NCI-H1105 (cell line): Measurements from ENCODE around the gene ULK3.
A peak's percentile ranks its signal among the peaks of the same experiment; 100 is the strongest.

Experiments used
- DNase-seq: peaks from one replicate; lab custom pipeline; 2025; lab: John Stamatoyannopoulos, UW

ULK3 gene

DNA sequence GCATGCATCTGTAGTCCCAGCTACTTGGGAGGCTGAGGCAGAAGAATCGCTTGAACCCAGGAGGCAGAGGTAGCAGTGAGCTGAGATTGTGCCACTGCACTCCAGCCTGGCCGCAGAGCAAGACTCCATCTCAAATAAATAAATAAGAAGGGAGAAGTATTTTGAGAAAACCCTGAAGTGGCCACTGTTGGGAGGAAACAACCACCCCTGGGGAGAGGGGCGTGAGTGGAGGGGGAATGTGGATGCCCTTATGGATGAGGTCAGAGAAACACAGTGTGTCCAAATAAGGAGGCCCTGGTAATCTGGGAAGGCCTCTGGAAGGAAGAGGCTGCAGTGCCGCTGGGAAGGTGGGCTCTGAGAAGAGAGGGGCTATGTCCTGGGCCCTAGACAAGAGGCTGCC, 20.7 kb downstream of the ULK3 start:
- no peak for DNase-seq

DNA sequence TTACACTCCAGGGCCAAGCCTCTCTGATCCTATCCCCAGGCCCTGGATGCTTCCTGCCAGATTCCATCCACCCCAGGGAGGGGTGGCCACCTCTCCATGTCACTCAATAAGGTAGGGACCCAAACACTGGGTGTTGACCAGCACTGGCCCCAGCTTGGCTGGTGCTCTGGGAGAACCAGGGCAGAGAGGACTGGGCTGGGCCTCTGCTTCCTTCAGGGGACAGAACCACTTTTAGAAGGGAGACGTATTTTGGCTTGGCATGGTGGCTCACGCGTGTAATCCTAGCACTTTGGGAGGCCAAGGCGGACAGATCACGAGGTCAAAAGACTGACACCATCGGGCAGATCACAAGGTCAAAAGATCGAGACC, 21.2 kb downstream of the ULK3 start:
- DNase-seq, result no peak

DNA sequence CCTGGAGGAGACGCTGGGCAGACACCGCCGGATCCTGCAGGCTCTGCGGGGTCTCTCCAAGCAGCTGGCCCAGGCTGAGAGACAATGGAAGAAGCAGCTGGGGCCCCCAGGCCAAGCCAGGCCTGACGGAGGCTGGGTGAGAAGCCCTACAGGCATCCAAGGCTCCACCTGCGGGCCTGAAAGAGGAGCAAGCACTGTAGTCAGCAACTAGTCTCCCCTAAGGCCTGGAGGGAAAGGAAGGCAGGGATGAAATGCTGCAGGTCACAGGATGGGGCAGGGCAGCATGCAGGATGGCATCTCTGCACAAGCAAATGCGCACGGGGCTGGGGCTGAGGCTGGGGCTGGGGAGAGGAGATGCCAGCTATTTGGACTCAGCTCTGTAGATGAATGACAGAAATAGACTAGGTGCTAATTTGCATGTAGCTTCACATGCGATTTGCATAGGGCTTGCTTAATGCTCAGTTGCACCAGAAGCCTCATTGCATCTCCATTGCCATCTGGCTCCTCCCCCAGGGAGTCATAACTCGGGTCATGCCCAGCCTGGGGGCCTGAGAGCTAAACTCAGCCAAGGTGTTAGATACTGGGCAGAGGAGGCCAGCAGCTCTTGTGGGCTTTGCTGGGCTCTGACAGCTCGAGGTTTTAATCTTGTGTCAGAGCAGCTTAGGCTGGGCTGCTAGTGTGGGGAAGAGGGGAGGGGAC, 21.7 kb downstream of the ULK3 start:
- no peak for DNase-seq

DNA sequence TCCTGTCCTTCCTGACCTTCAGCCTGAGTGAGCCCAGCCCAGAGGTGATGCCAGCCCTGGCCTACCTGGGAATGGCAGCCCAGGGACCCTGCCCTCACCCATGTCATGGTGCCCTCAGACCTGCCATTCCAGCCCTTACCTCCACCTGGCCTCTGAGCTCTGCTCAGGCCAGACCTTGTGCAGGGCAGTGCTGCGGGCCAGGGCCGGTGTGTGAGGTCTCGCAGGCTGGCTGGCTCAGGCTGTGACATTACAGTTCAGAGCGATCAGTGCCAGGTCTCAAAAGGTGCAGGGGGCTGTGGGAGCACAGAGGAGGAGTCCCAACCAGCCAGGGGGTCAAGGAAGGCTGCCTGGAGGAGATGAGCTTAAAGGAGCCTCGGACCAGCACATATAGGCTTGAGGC, 22.9 kb downstream of the ULK3 start:
- no peak for DNase-seq

DNA sequence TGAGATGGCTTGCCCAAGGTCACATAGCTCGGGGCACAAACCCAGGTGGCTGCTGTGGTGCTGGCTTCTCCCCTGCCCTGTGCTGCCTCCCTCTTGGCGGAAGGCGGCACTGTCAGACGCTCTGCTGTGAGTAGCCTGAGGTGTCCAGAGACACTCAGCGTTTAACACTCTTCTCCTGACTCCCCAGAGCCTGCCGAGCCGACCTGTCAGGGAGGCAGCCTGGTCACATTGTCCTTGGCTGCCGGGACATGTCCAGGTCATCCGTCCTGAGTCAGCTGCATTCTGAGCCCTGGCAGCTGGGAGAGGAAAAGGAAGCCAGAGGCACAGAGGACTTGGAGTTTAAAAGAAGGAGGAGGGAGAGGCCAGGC, 25.6 kb downstream of the ULK3 start:
- no peak for DNase-seq

DNA sequence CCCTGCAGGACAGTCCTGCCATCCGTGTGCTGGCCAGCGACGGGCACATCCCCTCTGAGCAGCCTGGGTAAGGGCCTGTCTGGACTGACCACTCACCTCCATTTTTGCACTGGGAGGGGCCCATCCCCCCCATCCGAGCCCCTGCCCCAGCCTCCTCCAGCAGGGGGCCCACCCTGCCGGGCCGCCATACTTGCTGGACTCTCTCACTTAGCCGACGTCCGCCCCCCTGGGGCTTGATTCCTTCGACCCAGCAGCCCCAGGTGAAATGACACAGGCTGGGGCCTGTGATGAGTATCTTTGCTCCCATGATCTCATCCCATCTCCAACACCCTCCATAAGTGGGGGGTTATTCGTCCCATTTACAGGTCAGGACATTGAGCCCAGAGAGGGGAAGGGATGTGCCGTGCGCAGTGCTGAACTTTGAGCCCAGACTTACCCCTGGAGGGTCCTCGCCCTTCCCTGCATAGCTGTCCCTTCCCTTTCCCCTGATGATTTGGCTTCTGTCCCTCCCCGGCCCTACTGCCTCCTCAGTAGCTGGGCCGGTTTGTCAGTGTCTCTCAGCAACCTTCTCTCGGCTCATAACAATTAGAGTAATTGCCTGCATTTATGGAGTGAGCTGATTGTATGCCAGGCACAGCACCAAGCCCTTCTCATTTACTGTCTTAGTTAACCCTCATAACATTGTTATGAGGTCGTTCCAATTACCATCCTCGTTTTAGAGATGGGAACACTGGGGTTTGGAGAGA, 26.2 kb downstream of the ULK3 start:
- no peak for DNase-seq

DNA sequence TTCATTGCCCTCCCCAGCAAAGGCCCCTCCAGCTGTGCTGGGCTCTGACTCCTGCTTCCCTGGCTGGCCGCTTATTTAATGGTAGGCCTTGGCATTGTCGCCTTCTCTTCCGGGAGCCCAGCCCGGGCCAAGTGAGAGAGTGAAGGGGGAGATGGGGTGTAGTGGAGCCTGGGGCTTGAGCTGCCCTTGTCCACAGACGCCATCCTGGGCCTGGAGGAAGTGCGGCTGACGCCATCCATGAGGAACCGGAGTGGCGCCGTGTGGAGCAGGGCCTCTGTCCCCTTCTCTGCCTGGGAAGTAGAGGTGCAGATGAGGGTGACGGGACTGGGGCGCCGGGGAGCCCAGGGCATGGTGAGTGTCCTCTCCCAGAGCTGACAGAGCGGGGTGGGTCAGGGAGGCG, 27.0 kb downstream of the ULK3 start:
- DNase-seq, result no peak

DNA sequence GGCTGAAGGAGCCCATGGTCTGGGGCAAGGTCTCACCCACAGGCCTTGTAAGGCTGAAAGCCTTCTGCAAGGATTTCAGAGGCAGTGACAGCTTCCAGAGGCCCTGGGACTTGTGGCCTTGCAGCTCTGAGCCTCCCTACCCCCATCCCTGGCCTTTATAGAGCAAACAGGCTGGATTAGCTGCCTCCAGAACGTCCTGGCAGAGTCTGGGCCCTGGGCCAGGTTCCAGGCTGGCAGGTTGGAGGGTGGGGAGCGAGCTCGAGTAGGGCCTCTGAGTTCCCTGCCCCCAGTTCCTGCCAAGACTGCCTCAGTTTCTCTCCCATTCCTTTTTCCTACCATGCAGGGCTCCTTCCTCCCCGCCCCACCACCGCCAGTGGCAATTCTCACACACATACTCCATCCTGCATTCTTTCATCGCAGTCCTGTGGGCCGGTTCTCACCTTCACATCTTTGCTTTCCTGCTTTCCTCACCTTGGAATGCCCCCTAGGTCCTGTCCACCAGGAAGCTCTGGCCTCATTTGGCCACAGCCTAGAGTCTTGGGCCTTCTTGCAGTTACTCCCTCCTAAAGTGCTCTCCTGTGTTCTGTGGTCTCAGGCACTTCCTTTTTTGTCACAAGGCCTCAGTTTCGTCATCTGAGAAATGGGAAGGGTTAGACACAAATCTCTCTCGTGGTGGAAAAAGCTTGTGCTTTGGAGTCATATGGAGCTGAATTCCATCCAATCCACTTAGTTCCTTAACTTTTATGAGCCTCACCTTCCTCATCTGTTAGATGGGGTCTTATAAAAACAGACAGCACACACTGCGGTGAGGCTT, 27.6 kb downstream of the ULK3 start:
- no peak for DNase-seq

DNA sequence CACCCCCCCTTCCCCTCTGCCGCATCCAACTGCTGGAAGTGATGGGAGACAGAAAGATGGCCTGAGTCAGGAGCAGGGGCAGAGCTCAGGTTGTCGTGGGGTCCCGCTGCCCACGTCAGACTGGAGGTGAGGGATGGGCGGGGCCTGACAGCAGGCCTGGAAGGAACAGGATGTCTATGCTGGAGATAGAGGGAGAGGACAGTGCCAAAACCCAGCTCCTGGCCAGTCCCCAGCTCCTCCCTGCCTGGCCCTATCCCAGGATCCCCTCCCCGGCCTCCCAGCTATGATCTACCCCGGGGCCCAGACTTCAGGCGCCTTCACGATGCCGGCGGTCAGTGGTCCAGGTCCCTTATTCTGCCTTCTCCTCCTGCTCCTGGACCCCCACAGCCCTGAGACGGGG, 30.4 kb downstream of the ULK3 start, which contains the start of gene LMAN1L:
Gene LMAN1L, plus strand, starts transcription at position 303 of the 400 bp plus-strand sequence. Its CDS starts 20 bp downstream, at position 323.
- DNase-seq, result no peak

DNA sequence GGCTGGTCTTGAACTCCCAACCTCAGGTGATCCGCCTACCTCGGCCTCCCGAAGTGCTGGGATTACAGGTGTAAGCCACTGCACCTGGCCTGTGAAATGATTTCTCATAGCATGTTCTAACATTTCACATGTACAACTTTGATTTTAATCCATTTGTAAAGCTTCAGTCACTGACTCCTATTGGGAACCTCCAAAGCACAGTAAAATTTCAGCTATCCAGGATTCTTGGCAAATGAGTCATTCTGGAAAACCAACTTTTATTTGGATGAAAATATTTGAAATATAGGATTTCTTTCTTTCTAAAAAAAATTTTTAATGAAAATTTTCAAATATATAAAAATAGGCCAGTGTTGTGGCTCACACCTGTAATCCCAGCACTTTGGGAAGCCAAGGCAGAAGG, 33.0 kb downstream of the ULK3 start:
- DNase-seq, result no peak

DNA sequence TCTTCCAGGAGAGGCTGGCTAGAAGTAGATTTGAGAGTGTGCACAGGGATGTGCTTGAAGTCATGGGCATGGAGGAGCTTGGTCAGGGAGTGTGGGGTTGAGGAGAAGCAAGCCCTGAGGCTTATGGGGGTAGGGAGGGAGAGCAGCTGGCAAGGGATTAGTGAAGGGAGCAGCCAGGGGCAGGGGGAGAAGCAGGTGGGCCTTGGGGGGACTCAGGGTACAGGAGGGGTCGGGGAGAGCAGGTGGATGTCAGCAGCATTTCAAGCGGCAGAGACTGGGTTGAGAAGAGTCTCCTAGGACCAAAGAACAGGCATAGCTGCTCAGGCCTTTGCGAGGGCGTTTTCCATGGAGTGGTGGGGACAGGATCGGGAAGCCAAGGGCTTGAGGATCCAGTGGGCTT, 33.7 kb downstream of the ULK3 start:
- DNase-seq, result no peak

DNA sequence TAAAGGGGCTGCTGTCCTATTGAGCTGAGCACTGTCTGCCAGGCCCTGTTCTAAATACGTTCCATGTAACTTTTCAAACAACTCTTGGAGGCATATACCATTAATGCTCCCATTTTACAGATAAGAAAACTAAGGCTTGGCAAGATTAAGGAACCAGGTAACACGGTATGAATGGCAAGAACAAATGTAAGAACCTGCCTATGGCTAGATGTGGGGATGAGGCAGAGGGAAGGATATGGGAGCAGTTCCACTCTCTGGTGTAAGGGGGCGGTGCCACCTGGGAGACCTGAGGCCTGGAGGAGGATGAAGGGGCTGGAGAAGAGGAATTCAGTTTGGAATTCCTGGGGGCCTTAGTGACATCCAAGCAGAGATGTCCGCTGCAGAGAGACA, 34.1 kb downstream of the ULK3 start:
- DNase-seq, result no peak

DNA sequence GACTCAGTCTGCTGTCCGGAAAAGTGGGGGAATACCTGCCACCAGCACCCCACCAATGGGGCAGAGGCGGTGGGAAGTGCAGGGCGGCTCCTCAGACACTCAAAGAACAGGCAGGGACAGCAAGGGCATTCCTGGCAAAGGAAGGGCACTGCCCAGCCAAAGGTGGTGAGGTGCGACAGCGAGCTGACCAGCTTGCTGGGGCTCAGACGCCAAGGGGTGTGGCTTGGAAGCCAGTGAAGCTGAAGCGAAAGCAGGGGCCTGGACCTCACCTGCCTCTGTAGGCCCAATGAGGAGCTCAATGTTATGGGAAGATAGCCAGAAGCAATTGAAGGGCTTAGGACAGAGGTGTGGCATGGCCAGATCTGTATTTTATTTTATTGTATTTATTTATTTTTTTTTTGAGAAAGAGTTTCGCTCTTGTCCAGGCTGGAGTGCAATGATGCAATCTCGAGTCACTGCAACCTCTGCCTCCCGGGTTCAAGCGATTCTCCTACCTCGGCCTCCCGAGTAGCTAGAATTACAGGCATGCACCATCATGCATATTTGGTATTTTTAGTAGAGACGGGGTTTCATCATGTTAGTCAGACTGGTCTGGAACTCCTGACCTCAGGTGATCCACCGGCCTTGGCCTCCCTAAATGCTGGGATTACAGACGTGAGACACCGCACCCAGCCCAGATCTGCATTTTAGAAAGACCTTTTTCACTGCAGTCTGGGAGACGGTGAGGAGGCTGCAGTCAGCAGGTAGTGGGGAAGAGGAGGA, 34.7 kb downstream of the ULK3 start:
- no peak for DNase-seq

DNA sequence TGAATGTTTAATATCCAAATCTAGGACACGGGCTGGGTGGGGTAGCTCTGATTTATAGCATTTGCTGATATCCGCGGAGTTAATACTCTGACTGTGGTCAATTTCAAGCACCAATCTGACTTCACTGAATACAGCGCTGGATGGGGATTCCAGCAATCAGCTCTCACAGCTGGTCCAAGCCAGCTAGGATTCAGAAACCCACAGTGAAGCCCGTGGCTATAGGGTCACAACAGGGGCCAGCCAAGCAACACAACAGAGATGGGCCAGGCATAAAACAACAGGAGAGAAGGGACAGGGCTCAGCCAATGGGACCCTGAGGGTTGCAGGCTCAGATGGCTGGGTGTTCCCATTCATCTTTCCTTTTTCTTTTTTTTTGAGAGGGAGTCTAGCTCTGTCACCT, 35.7 kb downstream of the ULK3 start:
- no peak for DNase-seq

DNA sequence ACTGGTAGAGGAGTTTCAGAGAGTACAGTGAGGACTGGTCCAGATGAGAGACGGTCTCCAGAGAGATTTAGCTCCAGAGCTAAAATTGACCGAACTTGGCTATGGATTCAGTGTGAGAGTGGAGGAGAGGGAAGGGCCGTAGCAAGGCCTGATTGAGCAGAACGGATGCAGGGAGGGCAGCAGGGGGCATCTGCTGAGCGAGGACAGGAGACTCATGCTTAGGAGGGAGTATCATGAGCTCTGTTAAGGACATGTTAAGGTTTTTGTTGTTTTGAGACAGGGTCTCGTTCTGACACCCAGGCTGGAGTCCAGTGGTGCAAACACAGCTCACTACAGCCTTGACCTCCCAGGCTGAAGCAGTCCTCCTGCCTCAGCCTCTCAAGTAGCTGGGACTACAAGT, 38.0 kb downstream of the ULK3 start:
- DNase-seq, result no peak

DNA sequence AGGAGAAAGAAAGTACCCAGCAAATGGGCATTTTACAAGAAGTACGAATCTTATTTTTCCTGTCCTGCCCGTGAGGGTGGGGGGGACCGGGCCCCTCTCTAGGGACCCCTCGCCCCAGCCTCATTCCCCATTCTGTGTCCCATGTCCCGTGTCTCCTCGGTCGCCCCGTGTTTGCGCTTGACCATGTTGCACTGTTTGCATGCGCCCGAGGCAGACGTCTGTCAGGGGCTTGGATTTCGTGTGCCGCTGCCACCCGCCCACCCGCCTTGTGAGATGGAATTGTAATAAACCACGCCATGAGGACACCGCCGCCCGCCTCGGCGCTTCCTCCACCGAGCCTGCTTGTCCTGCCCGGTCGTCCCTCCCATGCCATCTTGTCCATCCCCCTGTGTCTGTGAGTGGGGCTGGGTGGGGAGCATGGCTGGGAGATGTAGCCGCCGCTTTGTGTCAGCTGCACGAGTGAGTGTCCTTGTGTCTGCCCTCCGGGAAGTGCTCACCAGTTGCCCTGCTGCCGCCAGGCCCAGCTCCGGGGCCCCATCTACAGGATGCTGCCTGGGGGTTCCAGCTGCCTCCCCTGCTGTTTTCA, 40.0 kb downstream of the ULK3 start:
- DNase-seq, result no peak

DNA sequence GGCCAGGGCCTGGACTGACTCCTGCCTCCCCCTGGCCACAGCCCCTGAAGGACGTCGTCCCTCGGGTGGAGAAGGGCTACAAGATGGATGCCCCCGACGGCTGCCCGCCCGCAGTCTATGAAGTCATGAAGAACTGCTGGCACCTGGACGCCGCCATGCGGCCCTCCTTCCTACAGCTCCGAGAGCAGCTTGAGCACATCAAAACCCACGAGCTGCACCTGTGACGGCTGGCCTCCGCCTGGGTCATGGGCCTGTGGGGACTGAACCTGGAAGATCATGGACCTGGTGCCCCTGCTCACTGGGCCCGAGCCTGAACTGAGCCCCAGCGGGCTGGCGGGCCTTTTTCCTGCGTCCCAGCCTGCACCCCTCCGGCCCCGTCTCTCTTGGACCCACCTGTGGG, 40.7 kb downstream of the ULK3 start:
- no peak for DNase-seq

DNA sequence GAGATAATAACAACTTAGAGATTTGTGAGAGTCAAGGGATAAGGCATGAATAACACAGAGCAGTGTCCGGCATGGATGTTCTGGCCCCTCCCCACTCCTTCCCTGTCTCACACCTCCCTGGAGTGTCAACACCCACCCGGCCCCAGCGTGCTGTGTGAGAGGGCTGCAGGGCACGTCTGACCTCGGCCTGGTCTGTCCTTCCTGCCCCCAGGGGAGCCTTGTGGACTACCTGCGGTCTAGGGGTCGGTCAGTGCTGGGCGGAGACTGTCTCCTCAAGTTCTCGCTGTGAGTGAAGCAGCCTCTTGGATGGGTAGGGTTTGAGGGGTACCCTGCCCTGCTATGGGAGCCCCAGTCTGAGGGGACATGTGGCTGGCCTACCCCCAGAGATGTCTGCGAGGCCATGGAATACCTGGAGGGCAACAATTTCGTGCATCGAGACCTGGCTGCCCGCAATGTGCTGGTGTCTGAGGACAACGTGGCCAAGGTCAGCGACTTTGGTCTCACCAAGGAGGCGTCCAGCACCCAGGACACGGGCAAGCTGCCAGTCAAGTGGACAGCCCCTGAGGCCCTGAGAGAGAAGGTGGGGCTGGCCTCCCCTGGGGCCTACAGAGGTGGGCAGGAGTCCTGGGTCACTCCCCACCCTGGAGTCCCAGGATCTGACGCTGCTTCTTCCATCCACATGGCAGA, 41.5 kb downstream of the ULK3 start:
- DNase-seq, result no peak

DNA sequence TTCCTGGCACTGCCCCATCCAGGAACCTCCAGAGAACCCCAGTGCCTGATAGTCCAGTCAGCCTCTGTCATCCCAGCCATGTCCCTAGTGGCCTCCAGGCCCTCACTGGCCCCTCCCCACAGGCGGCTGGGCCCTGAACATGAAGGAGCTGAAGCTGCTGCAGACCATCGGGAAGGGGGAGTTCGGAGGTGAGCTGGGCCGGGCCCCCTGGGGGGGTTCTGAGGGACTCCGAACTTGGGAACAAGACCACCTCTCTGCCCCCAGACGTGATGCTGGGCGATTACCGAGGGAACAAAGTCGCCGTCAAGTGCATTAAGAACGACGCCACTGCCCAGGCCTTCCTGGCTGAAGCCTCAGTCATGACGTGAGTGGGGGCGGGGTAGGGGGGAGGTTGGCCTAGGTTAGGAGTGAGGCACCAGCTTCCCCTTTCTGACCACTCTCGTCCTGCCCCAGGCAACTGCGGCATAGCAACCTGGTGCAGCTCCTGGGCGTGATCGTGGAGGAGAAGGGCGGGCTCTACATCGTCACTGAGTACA, 42.3 kb downstream of the ULK3 start:
- no peak for DNase-seq

DNA sequence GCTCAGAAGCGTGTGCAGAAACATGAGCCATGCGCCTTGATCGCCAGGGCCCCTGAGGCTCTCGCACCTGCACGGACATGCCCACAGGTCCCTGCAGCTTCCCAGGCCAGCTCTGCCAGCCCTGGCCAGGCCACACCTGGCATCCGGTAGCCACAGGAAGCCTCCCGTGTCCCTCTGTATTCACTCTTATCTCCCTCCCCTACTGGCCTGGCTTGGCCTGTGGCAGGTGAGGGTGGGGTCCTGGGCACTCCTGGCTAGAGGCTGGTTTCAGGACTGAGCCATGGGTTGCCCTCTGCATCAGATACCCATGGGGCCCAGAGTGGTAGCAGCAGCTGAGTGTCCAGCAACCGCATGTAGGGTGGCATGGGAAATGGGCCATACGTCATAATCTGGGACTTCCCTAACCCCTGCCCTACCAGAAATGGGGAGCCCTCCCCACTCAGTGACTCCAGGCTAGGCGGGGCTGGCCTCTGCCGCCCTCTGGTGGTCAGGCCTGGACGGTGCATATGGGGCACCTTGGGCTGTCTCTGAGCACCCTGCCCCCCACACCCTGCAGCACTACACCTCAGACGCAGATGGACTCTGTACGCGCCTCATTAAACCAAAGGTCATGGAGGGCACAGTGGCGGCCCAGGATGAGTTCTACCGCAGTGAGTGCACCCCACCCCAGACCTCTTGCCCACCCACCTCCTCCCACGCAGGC, 42.9 kb downstream of the ULK3 start:
- peak; percentile 13 for DNase-seq
